HFF-Myc (cell line): ENCODE data around the gene FBXW12.
"Not testable (repeated sequence)": the region's sequence is repeated elsewhere in the genome, so short reads cannot be mapped to it uniquely, and the experiment has no call there.

Source experiments
- DNase-seq: peaks from one replicate; pipeline ENCODE4 v3.0.0-alpha.2; 2011; ENCODE audit warnings: low read depth; ENCODE audit errors: extremely low read depth
- H3K4me3 ChIP-seq: replicated peaks from 2 replicates; pipeline ENCODE4 v1.5.1; 2011; ENCODE audit warnings: low read depth, mild to moderate bottlenecking, control low read depth, low read length
- CTCF ChIP-seq: IDR thresholded peaks from 2 replicates; pipeline ENCODE4 v1.5.1; 2012; ENCODE audit warnings: mild to moderate bottlenecking, low read depth, low read length, control low read depth; ENCODE audit errors: missing control alignments

FBXW12 gene

DNA sequence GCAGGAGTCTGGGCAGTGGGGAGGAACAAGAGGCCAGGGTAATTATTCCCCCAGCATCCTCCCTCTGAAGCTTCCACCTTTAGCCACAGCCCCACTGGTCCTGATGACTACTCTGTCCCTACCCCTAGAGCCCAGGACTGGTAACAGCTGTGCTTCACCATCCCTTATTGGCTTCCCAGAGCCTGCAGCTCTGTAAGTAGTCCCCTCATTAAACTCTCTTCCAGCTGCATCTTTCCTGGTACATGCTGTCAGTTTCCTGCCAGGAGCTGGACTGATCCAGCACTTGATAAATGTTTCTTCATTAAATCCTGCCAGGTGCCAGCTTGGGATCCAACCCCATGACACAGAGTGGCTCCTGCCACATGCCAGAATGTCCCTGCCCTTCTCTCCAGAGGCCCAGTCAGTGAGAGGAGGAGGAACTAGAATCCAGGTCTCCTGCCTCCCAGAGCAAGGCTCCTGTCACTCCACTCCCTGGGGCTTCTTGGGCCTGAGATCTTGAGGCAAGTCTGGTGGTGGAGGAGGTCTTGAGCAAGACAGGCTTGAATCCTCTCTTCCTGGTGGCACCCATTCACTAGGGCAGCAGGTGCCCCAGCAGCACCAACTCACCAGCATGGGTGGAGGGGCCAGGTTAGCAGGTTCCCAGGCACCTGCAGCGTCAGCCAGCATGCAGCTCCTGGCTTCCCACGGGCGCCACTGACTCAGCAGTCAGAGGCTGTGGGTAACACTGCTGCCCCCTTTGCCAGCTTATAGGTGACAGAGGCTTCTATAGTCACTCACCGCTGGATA lies 27.6 kb downstream of the FBXW12 start:
- DNase-seq = no peak
- H3K4me3 ChIP-seq = no peak overlapping the region
- no peak for TF ChIP-seq CTCF

DNA sequence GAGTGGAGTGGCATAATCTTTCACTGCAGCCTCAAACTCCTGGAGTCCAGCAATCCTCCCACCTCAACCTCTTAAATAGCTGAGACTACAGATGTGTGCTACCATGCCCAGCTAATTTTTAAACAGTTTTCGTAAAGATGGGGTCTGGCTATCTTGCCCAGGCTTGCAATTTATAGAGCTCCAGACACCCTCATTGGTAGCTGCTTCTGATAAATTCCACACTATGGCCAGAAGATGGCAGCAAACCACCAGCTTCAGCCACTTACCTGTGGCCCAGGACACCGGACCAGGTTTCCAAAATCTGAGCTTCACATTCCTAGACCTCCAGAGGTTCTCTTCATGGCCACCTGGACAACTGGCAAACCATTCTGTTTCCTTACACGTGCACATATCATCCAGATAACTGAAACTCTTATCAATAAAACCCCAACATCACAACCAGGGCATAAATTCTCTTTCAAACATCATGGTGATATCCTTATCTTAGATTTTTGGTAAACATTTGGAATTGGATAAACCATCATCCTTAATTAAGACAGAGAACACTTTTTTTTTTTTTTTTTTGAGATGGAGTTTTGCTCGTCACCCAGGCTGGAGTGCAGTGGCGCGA lies 28.9 kb downstream of the FBXW12 start:
- no peak overlapping the region for H3K4me3 ChIP-seq
- peak; percentile 21 for DNase-seq
- TF ChIP-seq CTCF = peak; percentile 57

- H3K4me3 ChIP-seq = not testable (repeated sequence)
These were observed 29.4 kb downstream of the FBXW12 start for GRCh38 chr3:48401434-48401901.

DNA sequence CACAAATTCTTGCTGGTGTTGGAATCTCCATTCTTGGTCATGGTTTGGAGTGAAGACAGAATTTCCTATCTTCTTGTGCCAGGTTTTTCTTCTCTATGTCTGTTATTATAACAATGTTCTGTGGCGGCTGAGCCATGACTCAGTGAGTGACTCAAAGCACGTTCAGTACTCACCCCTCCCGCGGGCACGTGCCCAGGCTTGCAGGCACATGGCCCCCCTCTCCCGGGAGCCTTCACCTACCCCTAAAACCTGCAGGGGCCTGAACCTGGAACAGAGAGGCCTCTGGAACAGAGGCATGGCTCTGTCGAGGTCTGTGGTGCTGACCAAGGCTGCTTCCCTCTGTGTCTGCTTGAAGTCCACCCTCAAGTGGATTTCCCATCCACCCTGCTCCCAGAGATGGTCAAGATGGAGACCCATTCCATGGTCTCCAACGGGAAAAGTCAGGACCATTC lies 30.3 kb downstream of the FBXW12 start:
- no peak for TF ChIP-seq CTCF
- peak; percentile 46 for DNase-seq

More at GRCh38 chr3:48401434-48401901, 29.4 kb downstream of the FBXW12 start:
- DNase-seq = not testable (repeated sequence)

GRCh38 chr3:48402907-48403306 lies 30.9 kb downstream of the FBXW12 start:
- TF ChIP-seq CTCF = no peak
- H3K4me3 ChIP-seq = no peak overlapping the region
- DNase-seq = no peak

More for the DNA sequence above, 30.3 kb downstream of the FBXW12 start:
- no peak overlapping the region for H3K4me3 ChIP-seq

- DNase-seq = no peak
- no peak overlapping the region for H3K4me3 ChIP-seq
- no peak for TF ChIP-seq CTCF
These were observed 31.8 kb downstream of the FBXW12 start for GRCh38 chr3:48403533-48404439.
